Germinal center (tissue), 1 donor: ENCODE results near the gene LY6G6F.

Source experiments
- DNase-seq: peaks from one replicate; pipeline ENCODE4 v3.0.0; 2012; ENCODE audit warnings: mixed read lengths, low spot score

LY6G6F gene

GRCh38 chr6:31676904-31677303 is 29.8 kb upstream of the LY6G6F start:
- DNase-seq, result no peak

- DNase-seq, result no peak
Observed at GRCh38 chr6:31677955-31678354, 28.7 kb upstream of the LY6G6F start.

GRCh38 chr6:31680226-31681134 is 26.2 kb upstream of the LY6G6F start, which contains the start of gene LY6G5C:
Gene LY6G5C, minus strand, starts transcription at chr6:31681067. Its CDS starts 694 bp downstream, at chr6:31680373.
- DNase-seq, result no peak

- DNase-seq, result peak; percentile 61
Observed at GRCh38 chr6:31681135-31681671, 25.5 kb upstream of the LY6G6F start.

- no peak for DNase-seq
Observed at GRCh38 chr6:31683591-31683990, 23.1 kb upstream of the LY6G6F start.

GRCh38 chr6:31686483-31686882 is 20.2 kb upstream of the LY6G6F start:
- DNase-seq, result no peak

GRCh38 chr6:31687321-31687720 is 19.3 kb upstream of the LY6G6F start:
- no peak for DNase-seq

GRCh38 chr6:31687860-31688693 is 18.6 kb upstream of the LY6G6F start:
- DNase-seq, result no peak

- no peak for DNase-seq
Observed at GRCh38 chr6:31689249-31690110, 17.2 kb upstream of the LY6G6F start.

- no peak for DNase-seq
Observed at GRCh38 chr6:31690231-31691077, 16.2 kb upstream of the LY6G6F start.

GRCh38 chr6:31691078-31691463 is 15.6 kb upstream of the LY6G6F start:
- DNase-seq, result no peak

- DNase-seq, result no peak
Observed at GRCh38 chr6:31691564-31692108, 15.0 kb upstream of the LY6G6F start.

- no peak for DNase-seq
Observed at GRCh38 chr6:31692353-31692752, 14.3 kb upstream of the LY6G6F start.

- no peak for DNase-seq
Observed at GRCh38 chr6:31692886-31693285, 13.8 kb upstream of the LY6G6F start.

GRCh38 chr6:31693535-31693934 is 13.1 kb upstream of the LY6G6F start:
- no peak for DNase-seq

- DNase-seq, result no peak
Observed at GRCh38 chr6:31697555-31697954, 9.1 kb upstream of the LY6G6F start.

- no peak for DNase-seq
Observed at GRCh38 chr6:31700740-31701401, 5.8 kb upstream of the LY6G6F start.

- no peak for DNase-seq
Observed at GRCh38 chr6:31701666-31702404, 4.8 kb upstream of the LY6G6F start.

- peak; percentile 33 for DNase-seq
Observed at GRCh38 chr6:31702405-31702818, 4.3 kb upstream of the LY6G6F start.
